ENCODE measurements around the gene PLCD3. TPM values are rescaled to one million over a fixed set of nuclear protein-coding genes. Genes with fewer than 3 reads are reported as not detected.
A peak's percentile ranks its signal among the peaks of the same experiment; 100 is the strongest.

Gene PLCD3
- 1 to 10 TPM; 2.7 to 3.8 TPM for total RNA-seq

GRCh38 chr17:45132320-45132571 lies at the start of gene PLCD3:
Gene PLCD3 (minus strand): TSS chr17:45132515. CDS start chr17:45132410, 105 bp downstream.
- peak within 1 kb of the TSS; percentile 65 for H3K27ac Mint-ChIP-seq
- H3K4me1 Mint-ChIP-seq, result peaks cover 10% of the 10 kb centered on the region
- peak within 1 kb of the TSS; percentile 83 for H3K4me3 Mint-ChIP-seq
- no peak for DNase-seq
- H3K36me3 Mint-ChIP-seq, result no peaks in the 10 kb centered on the region
- no peaks in the 10 kb centered on the region for H3K9me3 Mint-ChIP-seq
- H3K27me3 Mint-ChIP-seq, result peaks cover 6% of the 10 kb centered on the region

- Mint-ChIP-seq H3K27ac (no peak overlapping the region), H3K9me3 (no peaks in the 10 kb centered on the region), H3K4me1 (peaks cover 5% of the 10 kb centered on the region), H3K27me3 (no peaks in the 10 kb centered on the region), H3K36me3 (no peaks in the 10 kb centered on the region), H3K4me3 (no peak overlapping the region)
- no peak for DNase-seq
Observed at GRCh38 chr17:45177563-45177962, 45.2 kb upstream of the PLCD3 start.

GRCh38 chr17:45175759-45176115 lies 43.4 kb upstream of the PLCD3 start:
- Mint-ChIP-seq H3K9me3 (no peaks in the 10 kb centered on the region), H3K27ac (no peak overlapping the region), H3K27me3 (no peaks in the 10 kb centered on the region), H3K4me1 (peaks cover 20% of the 10 kb centered on the region), H3K4me3 (no peak overlapping the region), H3K36me3 (no peaks in the 10 kb centered on the region)
- DNase-seq, result no peak

- Mint-ChIP-seq H3K4me1 (peaks cover 25% of the 10 kb centered on the region), H3K36me3 (no peaks in the 10 kb centered on the region), H3K27ac (peak overlapping the region; percentile 82), H3K9me3 (no peaks in the 10 kb centered on the region), H3K4me3 (peak overlapping the region; percentile 50), H3K27me3 (no peaks in the 10 kb centered on the region)
- peak; percentile 64 for DNase-seq
Observed at GRCh38 chr17:45172541-45173286, 40.4 kb upstream of the PLCD3 start.

GRCh38 chr17:45172232-45172540 lies 39.9 kb upstream of the PLCD3 start:
- Mint-ChIP-seq H3K9me3 (no peaks in the 10 kb centered on the region), H3K36me3 (no peaks in the 10 kb centered on the region), H3K4me3 (peak overlapping the region; percentile 50), H3K27ac (peak overlapping the region; percentile 82), H3K4me1 (peaks cover 25% of the 10 kb centered on the region), H3K27me3 (no peaks in the 10 kb centered on the region)
- DNase-seq, result no peak

GRCh38 chr17:45171338-45172231 lies 39.3 kb upstream of the PLCD3 start:
- peaks cover 25% of the 10 kb centered on the region for H3K4me1 Mint-ChIP-seq
- no peaks in the 10 kb centered on the region for H3K36me3 Mint-ChIP-seq
- peak overlapping the region; percentile 84 for H3K27ac Mint-ChIP-seq
- peak overlapping the region; percentile 50 for H3K4me3 Mint-ChIP-seq
- DNase-seq, result no peak
- no peaks in the 10 kb centered on the region for H3K27me3 Mint-ChIP-seq
- no peaks in the 10 kb centered on the region for H3K9me3 Mint-ChIP-seq

- no peak for DNase-seq
- H3K27me3 Mint-ChIP-seq, result no peaks in the 10 kb centered on the region
- peak overlapping the region; percentile 84 for H3K27ac Mint-ChIP-seq
- H3K4me3 Mint-ChIP-seq, result no peak overlapping the region
- no peaks in the 10 kb centered on the region for H3K36me3 Mint-ChIP-seq
- H3K4me1 Mint-ChIP-seq, result peaks cover 25% of the 10 kb centered on the region
- no peaks in the 10 kb centered on the region for H3K9me3 Mint-ChIP-seq
Observed at GRCh38 chr17:45170931-45171337, 38.6 kb upstream of the PLCD3 start.

- no peak for DNase-seq
- H3K4me3 Mint-ChIP-seq, result no peak overlapping the region
- peaks cover 26% of the 10 kb centered on the region for H3K4me1 Mint-ChIP-seq
- H3K27me3 Mint-ChIP-seq, result no peaks in the 10 kb centered on the region
- H3K9me3 Mint-ChIP-seq, result no peaks in the 10 kb centered on the region
- H3K36me3 Mint-ChIP-seq, result no peaks in the 10 kb centered on the region
- peak overlapping the region; percentile 84 for H3K27ac Mint-ChIP-seq
Observed at GRCh38 chr17:45170280-45170930, 38.1 kb upstream of the PLCD3 start.

GRCh38 chr17:45168991-45169752 lies 36.9 kb upstream of the PLCD3 start:
- no peak for DNase-seq
- no peaks in the 10 kb centered on the region for H3K36me3 Mint-ChIP-seq
- no peaks in the 10 kb centered on the region for H3K9me3 Mint-ChIP-seq
- H3K27ac Mint-ChIP-seq, result no peak overlapping the region
- H3K4me3 Mint-ChIP-seq, result no peak overlapping the region
- H3K4me1 Mint-ChIP-seq, result peaks cover 29% of the 10 kb centered on the region
- no peaks in the 10 kb centered on the region for H3K27me3 Mint-ChIP-seq

GRCh38 chr17:45164734-45165269 lies 32.5 kb upstream of the PLCD3 start:
- Mint-ChIP-seq H3K27ac (no peak overlapping the region), H3K4me1 (peaks cover 8% of the 10 kb centered on the region), H3K4me3 (no peak overlapping the region), H3K9me3 (no peaks in the 10 kb centered on the region), H3K27me3 (no peaks in the 10 kb centered on the region), H3K36me3 (peaks cover 12% of the 10 kb centered on the region)
- DNase-seq, result no peak

- Mint-ChIP-seq H3K4me1 (peaks cover 30% of the 10 kb centered on the region), H3K27ac (peak overlapping the region; percentile 98), H3K36me3 (peaks cover 28% of the 10 kb centered on the region), H3K4me3 (peak overlapping the region; percentile 99), H3K9me3 (no peaks in the 10 kb centered on the region), H3K27me3 (no peaks in the 10 kb centered on the region)
- no peak for DNase-seq
Observed at GRCh38 chr17:45162025-45162687, 29.8 kb upstream of the PLCD3 start.

GRCh38 chr17:45161288-45162024 lies 29.1 kb upstream of the PLCD3 start, which contains the start of gene HEXIM2:
Gene HEXIM2 (plus strand): TSS chr17:45161875. CDS start chr17:45162794, 919 bp downstream.
- peaks cover 28% of the 10 kb centered on the region for H3K36me3 Mint-ChIP-seq
- no peaks in the 10 kb centered on the region for H3K9me3 Mint-ChIP-seq
- H3K4me3 Mint-ChIP-seq, result peak within 1 kb of the TSS; percentile 99
- peaks cover 33% of the 10 kb centered on the region for H3K4me1 Mint-ChIP-seq
- H3K27me3 Mint-ChIP-seq, result no peaks in the 10 kb centered on the region
- DNase-seq, result peak; percentile 94
- peak within 1 kb of the TSS; percentile 98 for H3K27ac Mint-ChIP-seq

- Mint-ChIP-seq H3K27ac (peak overlapping the region; percentile 98), H3K9me3 (no peaks in the 10 kb centered on the region), H3K4me1 (peaks cover 37% of the 10 kb centered on the region), H3K4me3 (peak overlapping the region; percentile 99), H3K27me3 (no peaks in the 10 kb centered on the region), H3K36me3 (peaks cover 31% of the 10 kb centered on the region)
- peak; percentile 62 for DNase-seq
Observed at GRCh38 chr17:45160447-45161287, 28.4 kb upstream of the PLCD3 start.
